ENCODE results near the gene NBEAL2.

- TF ChIP-seq CTCF (IDR thresholded peaks at IDR 0.05 in 8 of 11, conservative IDR thresholded peaks at IDR 0.05 in 3 of 11), result no peak
- TF ChIP-seq POLR2AphosphoS5 (IDR thresholded peaks at IDR 0.05), result no peak
- no peak for TF ChIP-seq POLR2A (IDR thresholded peaks at IDR 0.05)
Observed at GRCh38 chr3:47016086-47016933, 36.8 kb downstream of the NBEAL2 start.

Measured in spleen (tissue), 7 donors.